Measurements from ENCODE around the gene DMXL1. TPM values are rescaled to one million over a fixed set of nuclear protein-coding genes. Genes with fewer than 3 reads are reported as not detected.

The DMXL1 gene
- total RNA-seq, 1 experiment from 2014 or later = 29.2 TPM

GRCh38 chr5:119275601-119276173 is 204.8 kb downstream of the DMXL1 start:
- DNase-seq (ENCODE audit: low read depth, low spot score) (no peak), ATAC-seq (no peak)
- Histone ChIP-seq H3K27ac (ENCODE audit: low read length) (no peak overlapping the region), H3K9me3 (ENCODE audit: control insufficient read depth, insufficient read depth, low read depth, low read length) (no peaks in the 10 kb centered on the region), H3K4me3 (ENCODE audit: low read depth in 2 of 2, low read length in 2 of 2) (no peak overlapping the region), H3K36me3 (ENCODE audit: control insufficient read depth, insufficient read depth, low read length) (no peaks in the 10 kb centered on the region), H3K4me1 (ENCODE audit: control insufficient read depth, insufficient read depth, low read length) (peaks cover 18% of the 10 kb centered on the region), H3K27me3 (ENCODE audit: control insufficient read depth, insufficient read depth, low read length) (no peaks in the 10 kb centered on the region)
- intact Hi-C loops (cut with micrococcal nuclease; ENCODE audit: unreplicated experiment) (no loop called here), in situ Hi-C loops (cut with HindIII; ENCODE audit: low pct_unique_long_range_greater_than_20kb, low sequenced_read_pairs) (no loop called here)
- POLR2A ChIA-PET = no interaction called here
- no TSS peak for BruUV-seq (replicated peaks)
- TF ChIP-seq CTCF (IDR thresholded peaks at IDR 0.05) (no peak), POLR2AphosphoS5 (IDR thresholded peaks at IDR 0.05; ENCODE audit: low read depth, low read length) (no peak), REST (IDR thresholded peaks at IDR 0.05; ENCODE audit: insufficient read depth in 1 of 2, low read depth in 2 of 2, low read length in 1 of 2) (no peak), TCF7L2 (IDR thresholded peaks at IDR 0.05; ENCODE audit: low read depth, low read length) (no peak), SIN3A (IDR thresholded peaks at IDR 0.05; ENCODE audit: borderline replicate concordance, insufficient read depth, low read depth, low read length) (no peak)
- CTCF ChIA-PET = no interaction called here

GRCh38 chr5:119276978-119277377 is 206.1 kb downstream of the DMXL1 start:
- ChIA-PET POLR2A (no interaction called here), CTCF (no interaction called here)
- no peak overlapping the region for H3K4me3 ChIP-seq (ENCODE audit: low read depth in 2 of 2, low read length in 2 of 2)
- TF ChIP-seq SIN3A (IDR thresholded peaks at IDR 0.05; ENCODE audit: borderline replicate concordance, insufficient read depth, low read depth, low read length) (no peak), CTCF (IDR thresholded peaks at IDR 0.05) (no peak), TCF7L2 (IDR thresholded peaks at IDR 0.05; ENCODE audit: low read depth, low read length) (no peak), POLR2AphosphoS5 (IDR thresholded peaks at IDR 0.05; ENCODE audit: low read depth, low read length) (no peak), REST (IDR thresholded peaks at IDR 0.05; ENCODE audit: insufficient read depth in 1 of 2, low read depth in 2 of 2, low read length in 1 of 2) (no peak)
- no TSS peak for BruUV-seq (replicated peaks)
- ATAC-seq (no peak), DNase-seq (ENCODE audit: low read depth, low spot score) (no peak)
- intact Hi-C loops (cut with micrococcal nuclease; ENCODE audit: unreplicated experiment) (no loop called here), in situ Hi-C loops (cut with HindIII; ENCODE audit: low pct_unique_long_range_greater_than_20kb, low sequenced_read_pairs) (no loop called here)
- no peak overlapping the region for H3K27ac ChIP-seq (ENCODE audit: low read length)
- no peaks in the 10 kb centered on the region for H3K27me3 ChIP-seq (ENCODE audit: control insufficient read depth, insufficient read depth, low read length)
- peaks cover 18% of the 10 kb centered on the region for H3K4me1 ChIP-seq (ENCODE audit: control insufficient read depth, insufficient read depth, low read length)
- no peaks in the 10 kb centered on the region for H3K36me3 ChIP-seq (ENCODE audit: control insufficient read depth, insufficient read depth, low read length)
- H3K9me3 ChIP-seq (ENCODE audit: control insufficient read depth, insufficient read depth, low read depth, low read length) = no peaks in the 10 kb centered on the region

Measured in Panc1 (cell line).